ENCODE data around the gene CHID1. TPM values are rescaled to one million over a fixed set of nuclear protein-coding genes. Genes with fewer than 3 reads are reported as not detected.
A peak's percentile ranks its signal among the peaks of the same experiment; 100 is the strongest.

The CHID1 gene
- total and polyA plus RNA-seq, 8 donors, result 81.4 to 95.7 (median 93.5) TPM

DNA sequence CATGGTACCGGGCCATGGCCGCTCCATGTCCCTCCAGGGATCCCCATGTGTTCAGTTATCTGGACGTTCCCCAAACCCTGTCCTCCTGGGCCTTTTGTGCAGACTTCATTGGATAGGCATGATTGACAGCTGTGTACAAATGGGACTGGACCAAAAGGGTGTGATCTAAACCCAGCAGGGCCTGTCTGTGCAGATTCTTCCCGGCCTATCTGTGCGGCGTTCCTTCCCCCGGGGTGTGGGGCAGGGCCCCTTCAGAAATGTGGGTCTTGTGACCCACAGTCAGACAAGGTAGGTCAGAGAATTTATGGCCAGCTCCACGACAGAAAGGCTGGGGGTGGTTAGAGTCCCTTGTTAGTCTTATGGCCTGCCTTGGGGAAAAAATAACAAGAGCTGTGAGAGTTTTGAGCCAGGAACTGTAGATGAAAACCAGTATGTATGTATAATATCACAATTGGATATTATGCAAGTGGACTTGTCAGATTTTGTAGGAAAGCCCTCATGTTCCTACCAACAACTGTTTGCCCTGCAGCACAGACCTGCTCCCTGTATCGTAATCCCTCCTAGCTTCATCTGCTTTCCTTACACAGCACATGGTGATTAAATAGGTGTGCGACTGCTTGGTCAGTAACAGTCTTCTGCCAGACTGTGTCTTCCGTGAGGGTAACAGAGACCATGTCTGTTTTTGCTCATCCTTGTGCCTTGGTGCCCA, 46.8 kb upstream of the CHID1 start:
- no peak for ATAC-seq
- Histone ChIP-seq H3K4me3 (no peak overlapping the region), H3K9me3 (no peaks in the 10 kb centered on the region), H3K27me3 (no peaks in the 10 kb centered on the region), H3K27ac (no peak overlapping the region), H3K36me3 (peaks cover 0 to 34% of the 10 kb centered on the region in 2 donors), H3K4me1 (peaks cover 0 to 28% of the 10 kb centered on the region in 2 donors)
- TF ChIP-seq, protein P1, sequence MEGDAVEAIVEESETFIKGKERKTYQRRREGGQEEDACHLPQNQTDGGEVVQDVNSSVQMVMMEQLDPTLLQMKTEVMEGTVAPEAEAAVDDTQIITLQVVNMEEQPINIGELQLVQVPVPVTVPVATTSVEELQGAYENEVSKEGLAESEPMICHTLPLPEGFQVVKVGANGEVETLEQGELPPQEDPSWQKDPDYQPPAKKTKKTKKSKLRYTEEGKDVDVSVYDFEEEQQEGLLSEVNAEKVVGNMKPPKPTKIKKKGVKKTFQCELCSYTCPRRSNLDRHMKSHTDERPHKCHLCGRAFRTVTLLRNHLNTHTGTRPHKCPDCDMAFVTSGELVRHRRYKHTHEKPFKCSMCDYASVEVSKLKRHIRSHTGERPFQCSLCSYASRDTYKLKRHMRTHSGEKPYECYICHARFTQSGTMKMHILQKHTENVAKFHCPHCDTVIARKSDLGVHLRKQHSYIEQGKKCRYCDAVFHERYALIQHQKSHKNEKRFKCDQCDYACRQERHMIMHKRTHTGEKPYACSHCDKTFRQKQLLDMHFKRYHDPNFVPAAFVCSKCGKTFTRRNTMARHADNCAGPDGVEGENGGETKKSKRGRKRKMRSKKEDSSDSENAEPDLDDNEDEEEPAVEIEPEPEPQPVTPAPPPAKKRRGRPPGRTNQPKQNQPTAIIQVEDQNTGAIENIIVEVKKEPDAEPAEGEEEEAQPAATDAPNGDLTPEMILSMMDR (IDR thresholded peaks at IDR 0.05), result no peak
- intact Hi-C loops (cut with DNase I), result no loop called here
- peak in 1 of 4 donors; percentile 17 for DNase-seq

DNA sequence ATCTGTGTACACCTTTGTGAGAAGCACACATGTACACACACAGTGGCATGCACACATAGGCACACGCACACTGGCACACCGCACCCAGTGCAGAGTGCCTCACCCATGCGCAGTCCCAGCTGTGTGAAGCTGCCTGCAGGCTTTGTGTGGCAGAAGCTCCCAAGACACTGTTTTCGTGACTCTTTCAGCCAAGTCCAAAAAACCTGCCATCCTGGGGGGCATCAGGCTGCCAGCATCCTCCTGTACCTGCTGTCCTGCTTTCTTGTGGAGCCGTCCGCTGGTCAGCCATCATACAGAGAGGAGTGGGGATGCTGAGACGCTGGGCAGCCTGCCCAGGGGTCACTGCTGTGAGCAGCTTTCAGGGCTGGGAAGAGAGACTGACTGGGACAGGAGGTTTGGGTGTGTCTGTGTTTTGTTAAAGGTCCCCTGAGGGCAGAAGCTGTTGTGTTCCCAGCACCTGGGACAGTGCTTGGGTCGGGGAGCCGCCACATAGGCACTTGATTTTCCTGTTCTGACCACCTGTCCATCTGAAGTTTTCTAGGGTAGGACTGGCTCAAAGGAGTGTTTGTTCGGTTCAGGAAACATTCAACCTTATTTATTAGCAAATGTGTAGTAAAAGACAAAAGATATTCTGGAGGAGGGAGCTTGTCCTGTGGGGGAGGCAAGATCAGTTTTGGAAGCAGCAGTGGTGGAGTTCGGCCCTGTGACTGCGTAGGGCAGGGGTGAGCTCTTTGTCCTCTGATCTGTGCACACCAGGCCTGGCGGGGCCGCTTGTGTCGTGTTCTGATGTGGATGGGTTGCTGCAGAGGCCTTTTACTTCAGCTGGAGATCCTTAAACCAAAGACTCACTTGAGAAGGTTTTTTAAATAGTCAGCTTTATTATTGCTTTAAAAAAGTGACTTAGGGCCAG, 44.8 kb upstream of the CHID1 start:
- H3K36me3 ChIP-seq, result peaks cover 0 to 23% of the 10 kb centered on the region in 2 donors
- H3K4me1 ChIP-seq, result peaks cover 0 to 34% of the 10 kb centered on the region in 2 donors
- no peak overlapping the region for H3K27ac ChIP-seq
- TF ChIP-seq, protein P1 (IDR thresholded peaks at IDR 0.05), result no peak
- H3K4me3 ChIP-seq, result no peak overlapping the region
- H3K27me3 ChIP-seq, result no peaks in the 10 kb centered on the region
- intact Hi-C loops (cut with DNase I), result no loop called here
- ATAC-seq (no peak), DNase-seq (peak in 1 of 4 donors; percentile 48)
- no peaks in the 10 kb centered on the region for H3K9me3 ChIP-seq

DNA sequence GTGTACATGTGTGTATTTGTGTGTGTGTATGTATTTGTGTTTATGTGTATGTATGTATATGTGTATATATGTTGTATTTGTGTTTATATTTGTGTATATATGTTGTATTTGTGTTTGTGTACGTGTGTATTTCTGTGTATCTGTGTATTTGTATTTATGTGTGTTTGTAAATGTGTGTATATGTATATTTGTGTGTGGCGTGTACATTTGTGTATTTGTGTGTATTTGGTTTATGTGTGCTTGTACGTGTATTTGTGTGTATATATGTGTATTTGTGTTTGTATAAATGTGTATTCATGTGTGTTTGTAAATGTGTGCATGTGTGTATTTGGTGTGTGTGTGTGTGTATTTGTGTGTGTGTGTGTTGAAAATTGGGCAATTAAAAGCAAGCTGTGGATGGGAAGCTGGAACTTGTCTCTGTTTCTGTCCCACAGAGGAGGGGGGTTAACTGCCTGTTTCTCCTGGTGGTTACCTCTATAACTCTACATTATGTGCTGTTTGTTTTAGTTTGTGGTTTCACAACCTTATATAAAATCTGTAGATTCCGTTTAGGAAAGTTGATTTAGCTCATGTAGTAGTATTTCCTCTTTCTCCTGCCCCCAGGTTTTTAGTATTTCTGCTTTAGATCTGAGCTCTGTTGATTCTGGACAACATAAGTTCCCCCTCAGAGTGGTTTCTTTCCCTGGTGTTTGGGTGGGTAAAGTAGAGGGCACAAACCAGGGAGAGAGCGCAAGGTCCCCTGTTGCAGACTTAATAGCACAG, 44.0 kb upstream of the CHID1 start:
- Histone ChIP-seq H3K9me3 (peaks cover 0 to 6% of the 10 kb centered on the region in 2 donors), H3K27me3 (no peaks in the 10 kb centered on the region), H3K27ac (no peak overlapping the region), H3K36me3 (peaks cover 0 to 19% of the 10 kb centered on the region in 2 donors), H3K4me3 (no peak overlapping the region), H3K4me1 (peaks cover 0 to 34% of the 10 kb centered on the region in 2 donors)
- no peak for DNase-seq
- TF ChIP-seq, protein P1 (IDR thresholded peaks at IDR 0.05), result no peak
- no peak for ATAC-seq
- intact Hi-C loops (cut with DNase I), result no loop called here

DNA sequence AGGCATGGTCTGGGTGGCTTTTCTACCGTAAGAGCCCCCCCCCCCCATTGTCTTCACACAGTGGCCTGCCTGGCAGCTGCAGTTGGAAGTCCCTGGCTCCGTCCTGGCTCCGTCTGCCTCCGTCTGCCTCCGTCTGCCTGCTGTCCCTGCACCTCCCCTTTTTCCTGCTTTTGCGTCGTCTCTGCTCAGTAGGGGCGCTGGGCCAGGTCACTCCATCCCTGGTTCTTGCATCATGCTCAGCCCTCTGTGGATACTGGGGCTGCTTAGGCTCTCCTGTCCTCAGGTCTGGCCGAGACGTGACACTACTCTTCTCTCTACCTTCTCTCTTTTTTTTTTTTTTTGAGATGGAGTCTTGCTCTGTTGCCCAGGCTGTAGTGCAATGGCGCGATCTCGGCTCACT, 42.9 kb upstream of the CHID1 start:
- H3K27me3 ChIP-seq, result no peaks in the 10 kb centered on the region
- H3K27ac ChIP-seq, result no peak overlapping the region
- no peak overlapping the region for H3K4me3 ChIP-seq
- H3K36me3 ChIP-seq, result peaks cover 0 to 21% of the 10 kb centered on the region in 2 donors
- intact Hi-C loops (cut with DNase I), result no loop called here
- TF ChIP-seq, protein P1 (IDR thresholded peaks at IDR 0.05), result no peak
- DNase-seq, result peak in 1 of 4 donors; percentile 43
- H3K9me3 ChIP-seq, result peaks cover 0 to 15% of the 10 kb centered on the region in 2 donors
- H3K4me1 ChIP-seq, result peaks cover 0 to 34% of the 10 kb centered on the region in 2 donors
- ATAC-seq, result peak; percentile 8
